ENCODE measurements around the gene PRKCQ.

Gene PRKCQ

GRCh38 chr10:6426317-6426716 lies 153.8 kb downstream of the PRKCQ start:
- Histone ChIP-seq H3K4me3 (replicated peaks; ENCODE audit: insufficient read depth, low read length) (no peak overlapping the region), H3K27me3 (ENCODE audit: insufficient read depth, poor library complexity, severe bottlenecking) (no peaks in the 10 kb centered on the region), H3K27ac (replicated peaks) (no peak overlapping the region)
- DNase-seq (ENCODE audit: low read depth in 1 of 2, low spot score in 1 of 2), result no peak
- TF ChIP-seq GABPA (IDR thresholded peaks at IDR 0.05; ENCODE audit: low read depth) (no peak), CTCF (IDR thresholded peaks at IDR 0.05; ENCODE audit: insufficient read depth, low read length) (no peak), POLR2AphosphoS5 (IDR thresholded peaks at IDR 0.05; ENCODE audit: low read depth) (no peak), SPI1 (IDR thresholded peaks at IDR 0.05; ENCODE audit: borderline replicate concordance, low read depth) (no peak), REST (IDR thresholded peaks at IDR 0.05; ENCODE audit: insufficient replicate concordance, low read depth) (no peak)

- no peaks in the 10 kb centered on the region for H3K27me3 ChIP-seq (ENCODE audit: insufficient read depth, poor library complexity, severe bottlenecking)
- no peak overlapping the region for H3K4me3 ChIP-seq (replicated peaks; ENCODE audit: insufficient read depth, low read length)
- H3K27ac ChIP-seq (replicated peaks), result no peak overlapping the region
- no peak for DNase-seq (ENCODE audit: low read depth in 1 of 2, low spot score in 1 of 2)
- no peak for TF ChIP-seq REST (IDR thresholded peaks at IDR 0.05; ENCODE audit: insufficient replicate concordance, low read depth)
- no peak for TF ChIP-seq GABPA (IDR thresholded peaks at IDR 0.05; ENCODE audit: low read depth)
- no peak for TF ChIP-seq POLR2AphosphoS5 (IDR thresholded peaks at IDR 0.05; ENCODE audit: low read depth)
- TF ChIP-seq SPI1 (IDR thresholded peaks at IDR 0.05; ENCODE audit: borderline replicate concordance, low read depth), result no peak
- no peak for TF ChIP-seq CTCF (IDR thresholded peaks at IDR 0.05; ENCODE audit: insufficient read depth, low read length)
These were observed 156.5 kb downstream of the PRKCQ start for GRCh38 chr10:6423413-6424170.

GRCh38 chr10:6423004-6423403 lies 157.1 kb downstream of the PRKCQ start:
- H3K27me3 ChIP-seq (ENCODE audit: insufficient read depth, poor library complexity, severe bottlenecking), result no peaks in the 10 kb centered on the region
- no peak overlapping the region for H3K27ac ChIP-seq (replicated peaks)
- no peak for DNase-seq (ENCODE audit: low read depth in 1 of 2, low spot score in 1 of 2)
- TF ChIP-seq REST (IDR thresholded peaks at IDR 0.05; ENCODE audit: insufficient replicate concordance, low read depth) (no peak), SPI1 (IDR thresholded peaks at IDR 0.05; ENCODE audit: borderline replicate concordance, low read depth) (no peak), CTCF (IDR thresholded peaks at IDR 0.05; ENCODE audit: insufficient read depth, low read length) (no peak), POLR2AphosphoS5 (IDR thresholded peaks at IDR 0.05; ENCODE audit: low read depth) (no peak), GABPA (IDR thresholded peaks at IDR 0.05; ENCODE audit: low read depth) (no peak)
- H3K4me3 ChIP-seq (replicated peaks; ENCODE audit: insufficient read depth, low read length), result no peak overlapping the region

Measured in HL-60 (cell line).